Activated T-cell treated with anti-CD3 and anti-CD28 coated beads, Interleukin-2, amount 50 U/mL, for 1 hour (primary cell): ENCODE measurements around the gene KIF3C.
"Not testable (repeated sequence)": the region's sequence is repeated elsewhere in the genome, so short reads cannot be mapped to it uniquely, and the experiment has no call there.

Experiments used
- DNase-seq: peaks from one replicate; pipeline ENCODE4 v3.0.0-alpha.2; 2020

KIF3C gene

DNA sequence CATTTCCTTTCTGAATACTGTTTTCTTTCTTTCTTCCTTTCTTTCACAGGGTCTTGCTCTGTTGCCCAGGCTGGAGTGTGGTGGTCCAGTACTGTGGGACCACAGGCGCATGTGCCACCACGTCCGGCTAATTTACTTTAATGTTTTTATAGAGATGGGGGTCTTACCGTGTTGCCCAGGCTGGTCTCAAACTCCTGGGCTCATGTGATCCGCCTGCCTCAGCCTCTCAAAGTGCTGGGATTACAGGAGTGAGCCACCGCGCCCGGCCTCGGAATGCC, 68.7 kb downstream of the KIF3C start:
- DNase-seq, result not testable (repeated sequence)

DNA sequence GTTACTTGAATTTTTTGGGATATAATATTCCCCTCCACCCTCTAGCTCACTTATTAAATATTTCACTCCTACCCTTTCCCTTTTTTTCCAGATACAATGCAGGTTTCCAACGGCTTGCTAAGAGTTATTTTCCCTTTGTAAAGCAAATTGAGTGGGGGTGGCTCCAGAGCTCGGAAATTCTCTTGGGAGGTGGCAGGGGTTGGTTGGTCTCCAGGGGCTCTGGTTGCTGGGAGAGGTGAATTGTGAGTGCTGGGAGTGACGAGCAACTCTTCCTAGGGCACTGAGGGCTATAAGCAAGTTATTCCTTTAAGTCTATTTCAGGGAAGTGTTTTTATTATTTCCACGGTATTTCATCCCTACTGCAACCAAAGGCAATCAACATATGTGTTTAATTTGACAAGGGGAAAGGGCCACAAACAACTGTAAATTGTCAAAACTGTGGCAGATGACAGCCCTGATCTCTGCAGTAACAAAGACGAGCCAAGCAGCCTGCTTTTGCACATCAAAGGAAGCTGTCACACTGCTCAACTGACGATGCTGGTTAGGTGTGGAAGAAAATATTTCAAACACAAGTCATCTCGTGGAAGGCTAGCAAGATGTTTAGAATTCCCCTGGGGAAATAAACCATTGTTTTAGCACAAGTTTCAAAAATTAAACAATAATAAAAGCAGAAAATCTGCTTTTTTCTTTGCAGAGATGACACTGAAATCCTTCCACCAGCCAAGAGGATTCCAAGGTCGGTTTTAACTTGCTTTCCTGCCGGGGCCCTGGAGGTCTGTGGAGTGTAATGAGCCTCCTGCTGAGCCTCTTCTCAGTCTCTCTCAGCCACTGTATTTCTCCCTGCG, 69.2 kb downstream of the KIF3C start:
- no peak for DNase-seq

DNA sequence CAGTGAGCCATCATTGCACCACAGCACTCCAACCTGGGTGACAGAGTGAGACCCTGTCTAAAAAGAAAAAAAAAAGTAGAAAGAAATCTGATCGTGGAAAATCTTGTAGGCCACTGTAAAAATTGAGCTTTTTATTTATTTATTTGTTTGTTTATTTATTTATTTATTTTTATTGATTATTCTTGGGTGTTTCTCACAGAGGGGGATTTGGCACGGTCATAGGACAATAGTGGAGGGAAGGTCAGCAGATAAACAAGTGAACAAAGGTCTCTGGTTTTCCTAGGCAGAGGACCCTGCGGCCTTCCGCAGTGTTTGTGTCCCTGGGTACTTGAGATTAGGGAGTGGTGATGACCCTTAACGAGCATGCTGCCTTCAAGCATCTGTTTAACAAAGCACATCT, 72.7 kb downstream of the KIF3C start:
- DNase-seq, result not testable (repeated sequence)

DNA sequence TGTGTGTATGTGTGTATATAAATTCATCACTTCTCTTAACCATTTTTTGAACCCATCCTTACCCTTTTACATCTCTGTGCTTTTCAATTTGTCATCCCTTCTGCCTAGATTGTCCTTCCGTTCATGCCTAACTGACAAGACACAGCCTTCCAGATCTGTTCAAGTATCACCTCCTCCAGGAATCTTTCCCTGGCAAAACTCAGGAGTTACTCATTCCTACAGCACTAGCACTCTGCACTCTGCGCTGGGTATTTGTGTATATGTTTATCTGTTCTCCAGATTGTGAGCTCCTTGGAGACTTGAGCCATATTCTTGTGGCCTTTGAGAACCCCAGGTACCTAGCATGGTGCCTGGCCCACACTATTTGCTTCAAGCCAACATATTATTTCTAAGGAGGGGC, 77.2 kb downstream of the KIF3C start:
- DNase-seq, result no peak

DNA sequence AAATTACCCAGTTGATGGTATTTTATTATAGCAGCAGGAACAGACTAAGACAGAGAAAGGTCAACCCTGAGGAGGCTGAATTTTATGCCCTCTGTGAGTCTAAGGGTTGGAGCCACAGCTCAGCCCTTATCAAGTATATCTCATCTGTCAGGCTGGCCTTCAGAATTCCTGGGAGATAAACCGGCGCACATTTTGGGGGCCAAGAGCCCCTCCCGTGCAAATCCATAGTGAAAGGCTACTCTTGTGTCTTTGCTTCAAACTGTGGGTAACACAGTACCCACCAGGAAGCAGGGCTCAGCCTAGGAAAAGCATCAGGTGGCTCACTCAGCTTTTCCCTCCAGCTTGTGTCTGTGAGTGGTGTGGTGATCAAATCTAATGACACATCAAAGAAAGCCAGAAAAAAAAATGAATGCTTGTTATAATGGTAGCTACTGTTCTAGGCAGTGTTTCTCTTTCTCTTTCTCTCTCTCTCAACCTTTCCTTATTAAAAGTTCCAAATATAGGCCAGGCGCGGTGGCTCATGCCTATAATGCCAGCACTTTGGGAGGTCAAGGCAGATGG, 79.0 kb downstream of the KIF3C start:
- no peak for DNase-seq

DNA sequence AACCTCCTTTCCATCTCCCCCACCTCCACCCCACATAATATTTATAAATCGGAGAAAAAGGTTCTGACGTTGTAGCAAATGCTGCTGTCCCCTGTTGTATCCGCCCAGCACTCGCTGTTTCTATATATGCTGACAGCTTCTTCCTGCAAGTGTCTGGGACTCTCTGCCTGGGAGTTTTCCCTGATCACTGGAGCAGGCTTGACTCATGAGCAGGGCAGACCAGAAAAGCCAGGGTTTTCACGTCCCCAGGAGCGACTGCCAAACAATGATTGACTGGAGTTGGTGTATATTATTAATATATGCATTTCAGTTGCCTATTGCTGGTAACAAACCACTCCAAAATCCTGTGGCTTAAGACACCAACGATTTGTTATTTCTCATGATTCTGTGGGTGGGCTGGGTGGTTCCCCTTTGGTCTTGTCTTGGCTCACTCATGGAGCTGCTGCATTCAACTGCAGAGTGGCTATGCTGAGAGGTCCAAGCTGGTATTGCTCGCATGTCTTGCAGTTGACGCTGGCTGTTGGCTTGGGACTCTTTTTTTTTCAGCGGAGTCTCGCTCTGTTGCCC, 82.8 kb downstream of the KIF3C start:
- DNase-seq, result no peak

DNA sequence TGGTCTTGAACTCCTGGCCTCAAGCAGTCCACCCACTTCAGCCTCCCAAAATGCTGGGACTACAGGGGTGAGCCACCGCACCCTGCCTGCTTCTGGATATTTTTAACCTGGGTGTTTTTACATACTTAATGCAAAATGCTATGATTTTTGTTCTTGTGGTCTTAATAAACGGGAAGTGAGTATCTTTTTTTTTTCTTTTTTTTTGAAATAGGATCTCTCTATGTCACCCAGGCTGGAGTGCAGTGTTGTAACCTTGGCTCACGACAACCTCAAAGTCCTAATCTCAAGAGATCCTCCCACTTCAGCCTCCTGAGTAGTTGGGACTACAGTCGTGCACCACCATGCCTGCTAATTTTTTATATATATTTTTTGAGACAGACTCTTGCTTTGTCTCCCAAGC, 84.8 kb downstream of the KIF3C start:
- DNase-seq, result no peak

DNA sequence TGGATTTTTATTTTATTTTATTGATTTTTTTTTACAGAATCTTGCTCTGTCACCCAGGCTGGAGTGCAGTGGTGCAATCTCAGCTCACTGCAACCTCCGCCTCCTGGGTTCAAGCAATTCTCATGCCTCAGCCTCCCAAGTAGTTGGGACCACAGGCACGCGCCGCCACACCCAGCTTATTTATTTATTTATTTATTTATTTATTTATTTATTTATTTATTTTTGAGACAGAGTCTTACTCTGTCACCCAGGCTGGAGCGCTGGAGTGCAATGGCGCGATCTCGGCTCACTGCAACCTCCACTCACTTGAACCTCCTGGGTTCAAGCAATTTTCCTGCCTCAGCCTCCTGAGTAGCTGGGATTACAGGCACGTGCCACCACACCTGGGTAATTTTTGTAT, 86.0 kb downstream of the KIF3C start:
- DNase-seq, result not testable (repeated sequence)

DNA sequence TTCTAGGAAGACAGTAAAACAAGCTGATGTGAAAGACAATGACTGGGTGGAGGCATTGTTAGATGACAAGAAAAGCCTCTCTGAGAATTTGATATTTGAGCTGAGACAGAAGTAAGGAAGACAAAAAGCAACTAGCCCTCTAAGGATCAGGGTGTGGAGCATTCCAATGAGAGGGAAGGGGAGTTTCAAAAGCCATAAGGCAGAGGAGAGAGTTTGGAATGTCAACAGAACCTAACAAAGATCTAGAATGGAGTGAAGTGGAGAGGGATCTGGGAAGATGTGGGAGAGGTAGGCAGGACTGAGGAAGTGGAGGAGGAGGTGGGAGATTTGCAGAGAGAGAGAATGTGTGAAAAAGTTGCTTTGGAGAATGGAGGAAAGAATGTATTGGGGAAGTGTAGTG, 86.7 kb downstream of the KIF3C start:
- DNase-seq, result no peak

DNA sequence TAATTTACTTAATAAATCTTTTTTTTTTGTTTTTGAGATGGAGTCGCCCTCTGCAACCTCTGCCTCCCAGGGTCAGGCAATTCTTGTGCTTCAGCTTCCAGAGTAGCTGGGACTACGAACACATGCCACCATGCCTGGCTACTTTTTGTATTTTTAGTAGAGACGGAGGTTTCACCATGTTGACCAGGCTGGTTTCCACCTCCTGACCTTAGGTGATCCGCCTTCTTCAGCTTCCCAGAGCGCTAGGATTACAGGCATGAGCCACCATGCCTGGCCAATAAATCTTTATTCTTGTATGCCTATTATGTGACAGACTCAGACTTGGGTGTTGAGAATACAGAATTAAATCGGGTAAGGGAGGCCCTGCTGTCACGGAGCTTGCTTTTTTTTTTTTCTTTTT, 87.3 kb downstream of the KIF3C start:
- DNase-seq, result no peak

DNA sequence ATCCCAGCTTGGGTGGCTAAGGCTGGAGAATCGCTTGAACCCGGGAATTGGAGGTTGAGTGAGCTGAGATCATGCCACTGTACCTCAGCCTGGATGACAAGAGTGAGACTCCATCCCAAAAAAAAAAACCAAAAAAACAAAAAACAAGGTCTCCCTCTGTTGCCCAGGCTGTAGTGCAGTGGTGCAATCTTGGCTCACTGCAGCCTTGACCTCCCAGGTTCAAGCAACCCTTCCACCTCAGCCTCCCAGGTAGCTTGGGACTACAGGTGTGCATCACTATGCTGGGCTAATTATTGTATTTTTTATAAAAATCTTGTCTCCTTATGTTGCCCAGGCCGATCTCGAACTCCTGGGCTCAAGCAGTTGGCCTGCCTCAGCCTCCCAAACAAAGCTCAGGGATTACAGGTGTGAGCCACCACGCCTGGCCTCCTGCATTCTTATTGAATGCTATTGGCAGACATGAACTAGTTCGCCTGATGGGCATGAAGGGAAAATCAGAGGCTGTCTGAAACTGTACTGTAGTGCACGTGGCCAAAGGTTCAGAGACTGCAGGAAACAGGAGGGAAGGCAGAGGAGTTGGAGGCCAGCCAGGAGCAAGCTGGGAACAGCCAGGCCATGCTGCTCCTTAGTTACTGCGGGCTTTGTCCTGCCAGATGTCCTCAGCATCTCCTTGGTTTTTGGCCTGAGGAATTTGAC, 88.0 kb downstream of the KIF3C start:
- DNase-seq, result no peak

DNA sequence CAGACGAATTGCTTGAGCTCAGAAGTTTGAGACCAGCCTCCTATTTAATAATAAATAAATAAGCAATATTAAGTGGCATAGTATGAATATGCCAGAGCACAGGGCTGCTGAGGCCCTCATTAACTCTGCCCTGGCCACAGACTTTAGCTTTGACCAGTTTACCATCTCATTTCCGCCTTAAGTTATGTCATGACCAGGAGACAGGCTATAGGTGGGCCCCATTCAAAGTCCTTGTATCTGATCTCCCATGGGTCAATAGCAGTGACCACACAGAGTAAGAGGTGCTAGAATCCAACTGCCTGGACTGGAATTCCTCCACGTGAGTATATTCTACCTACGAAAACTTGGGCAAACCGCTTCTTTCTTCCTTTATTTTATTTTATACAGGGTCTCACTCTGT, 90.6 kb downstream of the KIF3C start:
- no peak for DNase-seq

DNA sequence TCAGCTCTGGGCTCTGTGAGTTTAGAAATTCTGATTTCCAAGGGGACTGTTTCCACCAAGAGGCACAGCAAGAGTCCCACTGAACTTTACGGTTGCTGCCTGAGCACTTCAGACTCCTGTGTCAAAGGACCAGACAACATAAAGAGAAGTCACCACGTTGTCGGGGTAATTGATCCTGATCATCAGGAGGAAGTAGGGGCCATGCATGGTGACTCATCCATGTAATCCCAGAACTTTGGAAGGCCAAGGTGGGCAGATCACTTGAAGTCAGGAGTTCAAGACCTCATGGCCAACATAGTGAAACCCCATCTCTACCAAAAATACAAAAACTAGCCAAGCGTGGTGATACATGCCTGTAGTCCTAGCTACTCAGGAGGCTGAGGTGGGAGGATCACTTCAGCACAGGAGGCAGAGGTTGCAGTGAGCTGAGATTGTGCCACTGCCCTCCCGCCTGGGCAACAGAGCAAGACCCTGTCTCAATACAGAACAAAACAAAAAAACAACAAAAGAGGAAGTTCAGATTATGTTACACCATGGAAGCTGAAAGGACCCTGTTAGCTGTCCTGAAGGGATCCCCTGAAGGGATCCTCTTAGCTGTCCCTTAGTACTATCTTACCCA, 94.6 kb downstream of the KIF3C start:
- no peak for DNase-seq

DNA sequence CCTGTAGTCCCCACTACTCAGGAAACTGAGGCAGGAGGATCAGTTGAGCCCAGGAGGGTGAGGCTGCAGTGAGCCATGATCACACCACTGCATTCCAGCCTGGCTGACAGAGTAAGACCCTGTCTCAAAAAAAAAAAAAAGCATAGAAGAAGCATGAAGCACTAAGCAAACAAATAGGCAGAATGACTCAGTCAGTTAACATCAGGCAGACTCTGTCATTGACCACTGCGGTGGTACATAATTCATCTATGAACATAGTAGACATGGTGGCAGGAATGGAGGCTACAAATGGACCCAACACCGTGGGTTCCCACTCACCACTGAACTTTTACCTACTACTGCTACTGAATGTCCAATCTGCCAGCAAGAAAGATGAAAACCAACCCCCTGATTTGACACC, 96.4 kb downstream of the KIF3C start:
- DNase-seq, result no peak

DNA sequence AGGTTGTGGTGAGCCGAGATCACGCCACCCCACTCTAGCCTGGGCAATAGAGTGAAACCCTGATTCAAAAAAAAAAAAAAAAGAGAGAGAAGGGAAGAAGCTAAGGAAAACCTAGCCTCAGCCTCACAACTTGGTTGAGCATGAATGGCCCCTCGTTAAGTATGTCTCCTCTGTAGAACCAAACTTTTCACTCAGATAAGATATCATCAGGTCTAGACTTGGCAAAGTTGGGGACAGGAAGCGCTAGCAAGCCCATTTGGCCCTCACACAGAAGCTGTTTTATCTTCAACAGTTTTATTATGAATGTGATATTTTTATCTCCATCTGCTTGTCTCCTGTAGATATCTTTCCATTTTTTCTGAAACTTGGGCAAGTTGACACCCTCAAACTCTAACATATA, 100.5 kb downstream of the KIF3C start:
- no peak for DNase-seq

DNA sequence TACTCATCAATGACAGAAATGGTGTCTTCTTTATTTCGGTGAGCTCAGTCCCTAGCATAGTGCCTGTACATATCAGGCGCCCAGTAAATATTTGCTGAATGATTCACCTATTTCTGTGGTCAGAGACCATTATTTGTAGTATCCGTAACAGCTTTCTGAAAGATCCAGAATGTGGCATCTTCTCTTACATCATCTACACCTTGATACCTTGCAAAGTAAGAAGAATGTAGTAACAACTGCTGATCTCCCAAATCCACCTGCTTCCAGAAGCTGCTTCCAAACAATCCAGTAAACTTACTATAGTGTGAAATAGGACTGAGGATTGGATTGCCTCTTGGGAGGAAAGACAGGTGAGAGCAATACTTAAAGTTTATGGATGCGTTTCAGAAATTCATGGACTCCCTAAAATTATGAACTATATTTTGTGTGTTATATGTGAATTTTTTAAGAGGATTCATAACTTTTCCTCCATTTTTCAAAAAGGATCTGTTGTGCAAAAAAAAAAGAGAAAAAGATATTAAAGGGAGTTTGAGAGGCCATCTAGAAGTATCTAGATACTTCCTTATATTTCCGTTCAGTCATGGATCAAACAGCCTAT, 103.1 kb downstream of the KIF3C start:
- no peak for DNase-seq

DNA sequence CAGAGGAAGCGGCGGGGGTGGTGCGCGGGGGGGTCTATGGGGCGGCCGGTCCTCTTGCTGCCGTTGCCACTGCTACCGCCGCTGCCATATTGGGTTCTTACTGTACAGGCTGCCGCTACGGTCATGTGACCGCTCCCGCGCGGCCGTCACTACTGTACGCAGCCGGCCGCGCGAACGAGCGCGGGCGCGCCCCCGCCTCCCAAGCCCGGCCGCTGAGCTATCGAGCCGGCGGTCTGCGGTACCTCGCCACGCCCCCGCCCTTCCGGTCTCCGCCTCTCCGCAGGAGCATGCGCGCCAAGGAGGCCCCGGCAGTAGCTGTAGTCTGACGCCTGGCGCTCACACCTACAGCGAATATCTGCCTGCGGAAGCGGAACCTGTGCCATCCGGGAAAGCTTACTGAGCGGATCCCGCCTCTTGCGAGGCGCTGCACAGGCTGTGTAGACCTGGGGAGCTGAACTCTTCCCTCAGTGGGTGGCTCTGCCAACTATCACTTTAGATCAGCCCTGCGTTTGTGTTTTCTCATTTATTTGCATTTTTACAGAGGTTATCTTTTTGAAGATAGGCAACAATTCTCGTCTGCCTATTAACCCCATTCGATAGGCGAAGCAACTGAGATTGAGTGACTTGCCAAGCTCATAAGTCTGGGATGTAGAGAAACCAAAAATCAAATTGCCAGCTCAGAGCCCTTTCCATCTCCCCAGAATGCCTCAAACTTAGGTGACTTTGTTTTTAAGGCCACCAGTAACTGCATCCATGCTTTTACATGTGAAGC, 103.8 kb downstream of the KIF3C start, which contains the start of gene ASXL2:
Gene ASXL2, minus strand, starts transcription at position 127 of the 772 bp plus-strand sequence. CDS start 265 bp downstream, outside the sequence.
- DNase-seq, result peak; percentile 97

DNA sequence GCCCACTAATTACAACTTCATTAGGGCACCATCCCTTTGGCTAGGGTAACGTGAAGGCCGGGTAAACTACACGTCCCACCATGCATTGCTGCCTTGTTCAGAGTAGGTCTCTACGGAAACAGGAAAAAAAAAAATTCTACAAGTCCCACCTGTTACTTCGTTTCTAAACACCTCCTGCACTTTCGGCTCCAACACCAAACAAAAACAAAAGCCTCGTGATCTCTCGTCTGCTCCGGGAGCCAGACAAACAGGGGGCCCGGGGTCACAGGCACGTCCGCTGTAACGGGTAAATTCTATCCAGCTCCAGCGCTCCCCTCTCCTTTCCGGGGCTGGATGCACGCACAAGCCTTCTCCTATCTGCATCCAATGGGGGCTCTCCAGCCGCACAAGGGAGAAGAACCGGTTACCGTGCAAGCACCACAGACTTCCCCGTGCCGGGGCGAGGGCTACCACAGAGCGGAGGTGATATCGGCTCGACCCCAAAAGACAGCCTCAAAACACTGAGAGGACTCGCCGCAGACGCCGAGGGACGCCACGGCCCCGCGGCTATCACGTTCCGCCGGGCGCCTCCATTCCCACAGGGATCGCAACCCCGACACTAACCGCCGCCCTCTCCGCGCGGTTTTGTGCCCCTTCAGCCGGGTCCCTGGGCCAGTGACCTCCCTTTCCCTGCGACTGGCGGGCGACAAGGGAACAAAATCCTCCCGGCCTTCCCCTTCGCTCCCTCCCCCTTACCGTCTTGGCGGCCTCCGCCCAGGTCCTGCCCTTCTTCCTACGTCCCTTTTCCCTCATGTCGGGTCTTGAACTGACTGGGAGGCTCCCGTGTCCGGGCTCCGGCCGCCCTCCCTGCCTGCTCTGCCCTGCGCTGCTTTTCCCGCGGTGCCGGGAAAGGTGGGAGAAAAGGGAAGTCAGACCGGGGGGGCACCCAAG, 104.6 kb downstream of the KIF3C start:
- peak; percentile 61 for DNase-seq
